Midbrain (tissue), 1 donor: ENCODE measurements around the gene PKM.
A peak's percentile ranks its signal among the peaks of the same experiment; 100 is the strongest.

ENCODE experiments used
- DNase-seq: peaks from one replicate; lab custom pipeline; 2025; lab: John Stamatoyannopoulos, UW

The PKM gene

GRCh38 chr15:72235298-72235697 lies 4.3 kb upstream of the PKM start:
- no peak for DNase-seq

- no peak for DNase-seq
Observed at GRCh38 chr15:72233769-72234168, 2.8 kb upstream of the PKM start.

GRCh38 chr15:72231833-72232478 lies 966 bp upstream of the PKM start:
- no peak for DNase-seq

- peak; percentile 90 for DNase-seq
Observed at GRCh38 chr15:72230197-72231065, 559 bp downstream of the PKM start.

- no peak for DNase-seq
Observed at GRCh38 chr15:72229947-72230196, 1.1 kb downstream of the PKM start.

GRCh38 chr15:72229076-72229946 lies 1.7 kb downstream of the PKM start:
- no peak for DNase-seq

GRCh38 chr15:72227720-72228119 lies 3.3 kb downstream of the PKM start:
- no peak for DNase-seq

- no peak for DNase-seq
Observed at GRCh38 chr15:72227192-72227586, 3.8 kb downstream of the PKM start.

- no peak for DNase-seq
Observed at GRCh38 chr15:72223278-72223677, 7.7 kb downstream of the PKM start.

GRCh38 chr15:72222393-72222792 lies 8.6 kb downstream of the PKM start:
- DNase-seq: no peak

GRCh38 chr15:72220687-72221086 lies 10.3 kb downstream of the PKM start:
- no peak for DNase-seq

GRCh38 chr15:72217216-72217615 lies 13.8 kb downstream of the PKM start:
- DNase-seq: no peak

GRCh38 chr15:72216079-72216478 lies 14.9 kb downstream of the PKM start:
- DNase-seq: no peak

GRCh38 chr15:72207558-72208085 lies 23.4 kb downstream of the PKM start:
- DNase-seq: no peak

- no peak for DNase-seq
Observed at GRCh38 chr15:72206677-72207000, 24.4 kb downstream of the PKM start.

- no peak for DNase-seq
Observed at GRCh38 chr15:72205896-72206676, 24.9 kb downstream of the PKM start.

GRCh38 chr15:72205273-72205672 lies 25.7 kb downstream of the PKM start:
- DNase-seq: no peak

- peak; percentile 85 for DNase-seq
Observed at GRCh38 chr15:72203507-72203837, 27.5 kb downstream of the PKM start.

- DNase-seq: no peak
Observed at GRCh38 chr15:72202801-72203506, 28.0 kb downstream of the PKM start.

- no peak for DNase-seq
Observed at GRCh38 chr15:72202302-72202701, 28.7 kb downstream of the PKM start.

GRCh38 chr15:72201391-72201921 lies 29.5 kb downstream of the PKM start:
- DNase-seq: no peak
